HepG2 (cell line): ENCODE measurements around the gene STAB2. TPM values are rescaled to one million over a fixed set of nuclear protein-coding genes. Genes with fewer than 3 reads are reported as not detected.

Experiments
- AHDC1 ChIP-seq: sonication (generic); formaldehyde crosslinking; IDR thresholded peaks from 2 replicates; pipeline ENCODE4 v1.5.1; 2020; ENCODE audit warnings: mild to moderate bottlenecking, missing genetic modification reagents, borderline replicate concordance
- ATF7-NPFF ChIP-seq: sonication (generic); formaldehyde crosslinking; IDR thresholded peaks from 2 replicates; pipeline ENCODE4 v1.8.1; 2023; ENCODE audit warnings: mild to moderate bottlenecking, low read depth, missing genetic modification reagents, moderate library complexity
- GPBP1L1 ChIP-seq: sonication (generic); formaldehyde crosslinking; IDR thresholded peaks from 2 replicates; pipeline ENCODE4 v1.5.0; 2020; ENCODE audit warnings: mild to moderate bottlenecking, missing genetic modification reagents
- HMG20A ChIP-seq: IDR thresholded peaks from 2 replicates; pipeline ENCODE4 v1.6.1; 2016; ENCODE audit warnings: borderline replicate concordance
- KMT2A ChIP-seq: sonication (generic); formaldehyde crosslinking; IDR thresholded peaks from 2 replicates; pipeline ENCODE4 v1.4.0; 2020; ENCODE audit warnings: missing genetic modification reagents
- MED1 ChIP-seq: sonication (generic); formaldehyde crosslinking; IDR thresholded peaks from 2 replicates; pipeline ENCODE4 v1.4.0; 2020; ENCODE audit warnings: missing genetic modification reagents
- MED8 ChIP-seq: sonication (generic); formaldehyde crosslinking; IDR thresholded peaks from 2 replicates; pipeline ENCODE4 v1.8.1; 2023; ENCODE audit warnings: mild to moderate bottlenecking, missing genetic modification reagents; ENCODE audit not compliant: insufficient replicate concordance
- NBN ChIP-seq: fragments of 450-650 bp; conservative IDR thresholded peaks from 2 replicates; pipeline ENCODE4 v1.6.1; 2017
- ZBTB20 ChIP-seq: sonication (generic); formaldehyde crosslinking; IDR thresholded peaks from 2 replicates; pipeline ENCODE4 v1.8.1; 2023; ENCODE audit warnings: missing genetic modification reagents, low read depth, mild to moderate bottlenecking, borderline replicate concordance
- ZHX1 ChIP-seq: sonication (generic); formaldehyde crosslinking; IDR thresholded peaks from 2 replicates; pipeline ENCODE4 v1.8.1; 2022; ENCODE audit warnings: low read depth, mild to moderate bottlenecking, missing genetic modification reagents
- ZNF333 ChIP-seq: sonication (generic); formaldehyde crosslinking; IDR thresholded peaks from 2 replicates; pipeline ENCODE4 v1.4.0; 2020; ENCODE audit warnings: mild to moderate bottlenecking, missing genetic modification reagents, borderline replicate concordance
- ZSCAN20 ChIP-seq: sonication (generic); formaldehyde crosslinking; IDR thresholded peaks from 2 replicates; pipeline ENCODE4 v1.4.0; 2020; ENCODE audit warnings: missing genetic modification reagents, mild to moderate bottlenecking, borderline replicate concordance
- polyA plus RNA-seq, 8 experiments: library from polyadenylated mRNA; depleted of rRNA in 3 of 8; stranded (reverse) in 7 of 8; unstranded in 1 of 8; fragments of >200 nt; fragmentation: Illumina TruSeq in 4 of 8; extraction: Trizol in 4 of 8; gene quantifications; 2 replicates each; pipeline versions ENCODE4 v1.2.1 to v1.2.3, GENCODE V29; 2011 to 2016; ENCODE audit warnings: low read depth in 4 of 8, missing spikeins in 1 of 8, mixed read lengths in 1 of 8; ENCODE audit not compliant: insufficient read depth in 1 of 8
- total RNA-seq, 5 experiments: library from RNA; depleted of rRNA; stranded (reverse); fragments of >200 nt; fragmentation: Illumina TruSeq; extraction: Trizol; gene quantifications; 2 replicates each; pipeline ENCODE4 v1.2.3, GENCODE V29; 2016; ENCODE audit warnings: low read depth in 1 of 5

STAB2 gene
- total and polyA plus RNA-seq, 2 of the 13 experiments (the other 11 are each of a cell fraction or from before 2014, with no cell fraction given), result not detected

- no peak for TF ChIP-seq MED8 (CRISPR knock-in tag)
- no peak for TF ChIP-seq AHDC1 (CRISPR knock-in tag)
- no peak for TF ChIP-seq GPBP1L1 (CRISPR knock-in tag)
- TF ChIP-seq ZHX1 (CRISPR knock-in tag), result no peak
- TF ChIP-seq ZNF333 (CRISPR knock-in tag), result no peak
- no peak for TF ChIP-seq ATF7-NPFF (CRISPR knock-in tag)
- TF ChIP-seq HMG20A, result no peak
- no peak for TF ChIP-seq KMT2A
- TF ChIP-seq NBN, result no peak
- TF ChIP-seq ZSCAN20 (CRISPR knock-in tag), result no peak
- TF ChIP-seq MED1 (CRISPR knock-in tag), result no peak
- no peak for TF ChIP-seq ZBTB20 (CRISPR knock-in tag)
- TF ChIP-seq, all 625 proteins: peak for 0
These were observed 58.1 kb downstream of the STAB2 start (continued) for GRCh38 chr12:103645202-103645601.
